NCI-H1092 (cell line): ENCODE measurements around the gene RBM38.

Experiments
- DNase-seq: peaks from one replicate; lab custom pipeline; 2025; lab: John Stamatoyannopoulos, UW

Gene RBM38

GRCh38 chr20:57391439-57392301 lies 474 bp downstream of the RBM38 start:
- DNase-seq, result no peak

DNA sequence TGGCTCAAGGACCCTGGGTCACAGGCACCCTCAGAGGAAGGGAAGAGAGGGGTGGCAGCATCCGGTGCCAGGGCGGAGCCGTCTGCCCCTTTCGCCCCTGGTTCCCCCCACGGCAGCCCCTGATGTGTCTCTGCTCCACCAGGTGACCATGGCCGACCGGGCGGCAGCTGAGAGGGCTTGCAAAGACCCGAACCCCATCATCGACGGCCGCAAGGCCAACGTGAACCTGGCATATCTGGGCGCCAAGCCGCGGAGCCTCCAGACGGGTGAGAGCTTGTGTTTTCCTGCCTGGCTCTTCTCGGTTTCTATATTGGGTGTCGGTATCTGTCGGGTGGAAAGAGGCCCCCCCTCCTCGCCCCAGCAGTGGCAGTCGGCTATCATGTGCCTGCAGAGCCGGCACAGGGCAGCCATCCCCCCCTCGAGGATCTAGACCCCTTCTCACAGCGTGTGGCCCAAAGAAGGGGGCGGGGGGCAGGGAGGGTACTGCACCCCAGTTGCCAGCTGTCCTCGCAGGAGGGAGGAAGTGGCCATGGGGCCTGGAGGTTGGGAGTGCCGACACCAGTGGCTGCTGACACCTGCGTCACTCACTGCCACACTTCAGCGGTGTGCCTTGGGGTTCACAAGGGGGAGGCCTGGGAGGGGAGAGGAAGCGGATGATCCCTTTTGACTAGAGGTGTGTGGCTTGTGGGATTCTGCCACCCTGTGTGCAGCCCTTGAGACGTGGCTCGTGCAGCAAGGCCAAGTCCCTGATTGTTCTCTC lies 1.5 kb downstream of the RBM38 start:
- no peak for DNase-seq

GRCh38 chr20:57393321-57394120 lies 2.3 kb downstream of the RBM38 start:
- no peak for DNase-seq

DNA sequence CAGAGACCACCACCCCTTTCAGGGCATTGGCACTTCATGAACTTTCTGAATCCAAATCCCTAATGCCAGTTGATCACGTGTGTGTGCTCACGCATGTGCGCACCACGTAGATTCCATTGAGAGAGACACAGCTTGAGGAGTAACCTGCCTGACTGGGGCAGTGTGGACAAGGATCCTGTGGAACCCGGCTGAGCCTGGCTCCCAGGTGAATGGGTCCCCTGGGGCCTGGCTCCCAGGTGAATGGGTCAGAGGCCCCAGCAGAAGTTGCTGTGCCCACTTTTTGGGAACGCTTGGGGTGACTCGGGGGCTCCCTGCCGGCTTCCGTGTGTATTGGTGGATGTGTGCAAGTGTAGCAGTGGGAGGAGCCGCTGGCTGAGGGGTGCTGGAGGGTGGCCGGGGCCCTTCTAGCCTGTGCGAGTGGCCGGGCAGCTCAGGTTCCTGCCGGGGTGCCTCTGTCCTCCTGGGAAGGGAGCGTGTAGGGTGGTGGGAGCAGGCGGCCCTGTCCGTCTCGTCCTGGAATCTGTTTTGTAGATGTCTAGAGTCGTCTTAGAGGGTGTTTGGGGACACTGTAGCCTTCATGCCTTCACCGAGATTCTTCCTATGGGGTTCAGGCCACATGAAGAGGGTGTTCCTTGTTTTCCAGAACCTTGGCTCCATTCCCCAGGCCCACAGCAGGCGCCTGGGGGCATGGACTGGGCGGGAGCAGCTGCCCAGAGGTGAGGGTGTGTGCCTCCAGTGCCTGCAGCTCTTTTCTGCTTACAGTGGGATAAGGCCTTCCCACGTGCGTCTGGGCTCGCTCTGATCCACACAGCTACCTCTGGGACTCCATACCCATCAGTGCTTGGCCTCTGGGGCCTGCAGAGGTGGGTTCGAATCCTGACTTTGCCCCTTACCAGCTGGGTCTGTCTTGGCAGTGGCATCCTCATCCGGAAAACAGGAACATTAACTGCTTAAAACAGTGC lies 3.2 kb downstream of the RBM38 start:
- DNase-seq, result no peak

DNA sequence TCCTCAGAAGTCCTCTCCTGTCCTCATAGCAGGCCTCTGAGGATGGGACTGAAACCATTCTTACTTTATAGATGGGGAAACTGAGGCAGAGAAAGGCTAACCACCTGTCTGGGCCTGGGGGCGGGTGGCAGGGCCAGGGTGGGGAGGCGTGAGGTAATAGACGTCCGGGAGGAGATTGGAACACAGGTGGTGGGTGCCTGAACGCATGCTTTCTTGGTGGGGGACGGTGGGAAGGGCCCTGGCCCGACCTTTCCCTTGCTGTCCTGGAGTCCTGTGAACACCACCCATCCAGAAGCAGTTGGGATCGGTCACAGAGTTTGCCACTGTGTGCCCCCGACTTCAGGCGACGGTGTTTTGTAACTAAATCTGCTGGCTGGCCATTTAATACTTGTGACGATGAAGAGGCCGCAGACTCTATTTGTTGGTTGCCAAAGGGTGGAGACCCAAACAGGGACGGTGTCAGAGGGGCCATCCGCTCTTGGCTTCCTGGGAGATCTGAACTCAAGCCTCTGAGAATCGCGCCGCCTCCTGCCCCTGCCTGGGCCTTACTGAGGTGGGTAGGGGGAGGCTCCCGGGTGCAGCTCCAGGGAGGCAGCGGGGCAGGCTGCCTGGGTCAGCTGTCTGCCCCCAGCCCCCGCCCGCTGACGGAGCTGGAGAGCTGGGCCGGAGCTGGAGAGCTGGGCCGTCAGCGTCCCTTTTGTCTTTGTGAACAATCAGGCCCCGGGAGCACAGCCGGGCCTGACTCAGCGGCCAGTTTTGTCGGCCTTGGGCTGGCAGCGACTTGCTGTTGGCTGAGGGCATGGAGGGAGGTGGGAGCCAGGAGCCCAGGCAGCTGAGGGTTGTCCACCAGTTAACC lies 4.1 kb downstream of the RBM38 start:
- DNase-seq, result no peak

DNA sequence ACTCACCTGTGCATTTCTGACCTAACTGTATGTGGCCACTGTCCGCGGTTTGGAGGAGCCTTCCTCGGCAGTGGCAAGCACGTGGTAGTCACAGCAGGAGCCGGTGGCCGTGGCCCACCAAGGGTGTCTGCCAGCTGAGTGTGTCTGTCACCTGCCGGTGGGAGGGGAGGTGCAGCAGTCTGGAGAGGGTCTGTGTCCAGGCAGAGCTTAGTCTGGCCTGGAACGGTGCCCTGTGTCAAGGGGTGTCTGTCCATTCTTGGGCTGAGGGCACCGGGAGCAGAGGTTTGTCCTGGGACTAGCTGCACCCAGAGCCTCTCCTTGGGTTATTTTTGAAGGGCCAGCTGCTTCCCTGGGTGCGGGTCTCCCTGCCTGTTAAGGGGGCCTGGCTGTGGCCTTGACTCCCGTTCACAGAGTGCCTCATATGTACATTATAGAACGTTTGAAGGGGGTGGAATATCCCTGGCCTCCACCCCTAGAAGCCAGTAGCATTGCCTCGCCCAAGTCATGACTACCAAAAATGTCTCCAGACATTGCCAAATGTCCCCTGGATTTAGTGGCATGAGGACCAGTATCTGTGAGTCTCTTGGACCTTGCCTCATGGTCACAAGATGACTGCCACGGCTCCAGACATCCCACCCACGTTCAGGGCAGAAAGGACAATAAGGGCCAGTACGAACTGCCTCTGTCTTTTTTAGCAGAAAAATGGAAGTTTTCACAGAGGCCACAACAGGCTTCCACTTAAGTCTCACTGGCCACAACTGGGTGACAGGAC lies 5.2 kb downstream of the RBM38 start:
- no peak for DNase-seq

DNA sequence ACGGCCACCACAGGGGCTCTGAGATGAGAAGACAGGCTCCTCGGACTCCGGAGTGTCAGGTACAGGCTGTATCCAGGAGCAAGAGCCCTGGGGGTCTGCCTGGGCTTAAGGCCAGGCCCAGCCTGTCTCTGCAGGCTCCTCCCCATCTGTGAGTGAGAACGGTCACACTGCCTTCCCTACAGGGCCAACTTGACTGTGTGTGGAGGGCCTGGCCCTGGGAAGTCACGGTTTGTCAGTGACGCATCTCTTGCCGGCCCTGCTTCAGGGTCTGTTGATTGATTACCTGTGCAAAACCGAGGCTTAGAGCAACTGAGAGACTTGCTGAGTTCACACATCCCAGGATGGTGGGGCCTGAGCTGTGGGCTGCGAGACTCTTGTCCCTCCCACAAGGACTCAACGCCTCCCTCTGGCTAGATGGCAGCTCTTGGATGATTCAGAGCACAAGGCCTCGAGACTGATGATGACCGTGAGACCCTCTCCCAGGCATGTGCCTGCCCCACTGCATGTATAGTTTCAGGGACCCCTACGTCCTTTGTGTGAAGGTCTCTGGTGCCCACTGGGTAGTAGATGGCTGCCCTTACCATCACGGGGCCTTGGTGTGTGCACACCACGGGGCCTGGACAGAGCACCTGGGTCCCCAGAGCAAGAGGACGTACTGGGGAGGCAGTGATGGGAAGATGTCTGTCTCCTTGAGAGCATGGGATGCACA lies 5.9 kb downstream of the RBM38 start:
- no peak for DNase-seq

- no peak for DNase-seq
These were observed 6.5 kb downstream of the RBM38 start for GRCh38 chr20:57397693-57398108.

DNA sequence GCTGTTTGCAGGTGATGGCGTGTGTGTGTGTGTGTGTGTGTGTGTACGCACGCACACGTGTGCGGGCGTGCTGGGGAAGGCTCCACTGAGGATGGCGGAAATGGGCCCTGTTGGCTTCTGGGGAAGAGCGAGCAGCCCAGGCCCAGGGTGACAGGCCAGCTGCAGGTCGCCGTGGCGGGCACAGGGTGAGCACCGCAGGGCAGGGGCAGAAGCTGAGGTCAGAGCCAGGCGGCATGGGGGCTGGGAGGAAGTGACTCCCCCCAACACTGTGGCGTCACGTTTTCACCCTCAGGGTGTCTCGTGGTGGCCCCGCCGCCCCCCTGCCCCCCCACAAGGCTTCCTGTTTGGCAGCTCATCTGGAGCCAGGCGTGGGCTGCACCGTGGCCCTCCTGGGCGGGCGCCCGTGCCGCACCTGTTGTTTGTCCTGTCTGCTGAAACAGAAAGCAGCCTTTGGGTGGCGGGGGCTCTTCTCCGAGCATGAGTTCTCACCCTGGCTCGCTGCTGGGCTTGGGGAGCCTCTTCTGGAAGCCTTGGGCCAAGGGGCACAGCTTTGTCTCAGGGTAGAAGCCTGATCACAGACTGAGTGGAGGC lies 7.1 kb downstream of the RBM38 start:
- peak; percentile 81 for DNase-seq

GRCh38 chr20:57398901-57399535 lies 7.8 kb downstream of the RBM38 start:
- no peak for DNase-seq

- no peak for DNase-seq
These were observed 8.5 kb downstream of the RBM38 start for GRCh38 chr20:57399587-57400155.

DNA sequence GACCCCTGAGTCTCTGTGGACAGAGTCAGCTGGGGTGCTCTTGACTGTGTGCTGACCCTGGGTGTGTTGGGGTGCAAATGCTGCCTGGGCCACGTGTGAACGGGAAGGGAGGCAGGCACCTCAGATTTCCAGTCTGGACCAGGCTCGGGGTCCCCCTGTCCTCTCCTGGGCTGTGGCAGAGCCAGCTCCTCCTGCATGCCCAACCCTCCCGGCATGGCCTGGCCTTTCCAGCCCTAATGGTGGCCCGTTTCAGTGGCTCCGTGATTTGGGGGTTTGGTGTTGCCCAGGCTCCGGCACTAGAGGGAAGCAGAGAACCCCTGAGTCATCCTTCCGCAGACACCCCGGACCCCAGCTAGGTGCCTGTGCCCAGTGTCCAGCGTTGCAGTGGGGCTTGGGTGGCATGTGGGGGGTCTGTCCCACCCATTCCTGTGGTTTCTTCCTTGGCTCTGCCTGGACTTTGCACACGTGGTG lies 9.1 kb downstream of the RBM38 start:
- no peak for DNase-seq

GRCh38 chr20:57400821-57401564 lies 9.8 kb downstream of the RBM38 start:
- no peak for DNase-seq

GRCh38 chr20:57401565-57401918 lies 10.3 kb downstream of the RBM38 start:
- DNase-seq, result no peak

DNA sequence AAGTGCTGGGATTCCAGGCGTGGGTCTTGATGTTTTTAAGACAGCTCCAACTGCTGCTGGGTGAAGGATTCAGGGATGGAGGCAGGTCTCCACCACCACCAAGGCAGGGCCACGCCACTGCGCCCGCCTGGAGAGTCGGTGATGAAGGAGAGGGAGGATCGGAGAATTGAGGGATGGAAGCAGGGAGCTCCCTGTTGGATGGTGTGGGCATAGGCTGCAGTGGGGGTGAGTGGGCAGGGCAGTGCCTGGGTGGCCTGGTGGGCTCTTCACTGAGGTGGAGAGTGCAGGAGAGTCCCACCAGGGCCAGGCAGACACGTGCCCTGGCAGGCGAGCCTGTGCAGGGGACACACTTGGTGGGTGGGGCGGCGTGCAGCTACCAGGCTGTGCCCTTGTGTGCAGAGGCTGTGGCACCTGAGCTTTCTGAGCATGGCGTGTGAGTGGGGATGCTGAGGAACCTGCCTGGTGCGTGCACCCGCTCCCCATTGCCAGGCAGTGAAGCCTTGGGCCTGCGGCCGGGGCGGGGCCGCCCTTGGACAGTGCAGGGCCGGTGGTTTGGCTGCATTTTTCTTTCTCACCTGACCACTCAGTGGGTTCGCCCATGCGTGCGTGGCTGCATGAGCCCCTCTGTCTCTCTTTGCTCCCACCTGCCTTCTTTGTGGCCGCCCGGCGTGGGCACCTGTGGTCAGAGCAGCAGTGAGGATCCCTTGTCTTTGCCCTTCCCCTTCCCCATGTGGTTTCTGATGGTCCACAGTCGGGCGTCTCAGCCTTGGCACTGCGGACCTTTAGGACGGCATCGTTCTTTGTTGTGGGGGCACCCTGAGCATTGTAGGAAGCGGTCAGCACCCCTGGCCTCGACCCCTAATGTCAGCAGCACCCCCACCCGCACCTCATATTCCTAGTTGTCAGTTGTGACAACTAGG lies 11.3 kb downstream of the RBM38 start:
- DNase-seq, result no peak

DNA sequence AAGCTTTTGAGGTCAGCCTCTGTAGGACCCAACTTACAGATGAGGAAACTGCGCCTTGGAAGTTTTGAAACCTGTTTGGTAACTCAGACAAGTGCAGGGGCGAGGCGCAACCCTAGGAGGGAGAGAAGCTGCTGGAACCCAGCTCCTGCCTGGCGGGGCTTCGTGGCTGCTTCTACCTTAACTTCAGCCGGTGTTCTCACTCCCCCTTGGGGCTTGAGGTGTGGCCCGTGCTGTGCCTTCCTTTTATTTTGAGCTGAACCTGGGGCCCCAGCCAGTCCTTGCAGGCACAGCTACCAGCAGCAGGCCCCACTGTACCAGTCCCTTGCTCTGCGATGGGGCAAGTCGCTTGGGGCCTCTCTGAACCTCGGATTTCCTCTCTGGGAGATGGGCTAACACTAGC lies 12.0 kb downstream of the RBM38 start:
- DNase-seq, result no peak
